ENCODE results near the gene UBE2Z.

UBE2Z gene

DNA sequence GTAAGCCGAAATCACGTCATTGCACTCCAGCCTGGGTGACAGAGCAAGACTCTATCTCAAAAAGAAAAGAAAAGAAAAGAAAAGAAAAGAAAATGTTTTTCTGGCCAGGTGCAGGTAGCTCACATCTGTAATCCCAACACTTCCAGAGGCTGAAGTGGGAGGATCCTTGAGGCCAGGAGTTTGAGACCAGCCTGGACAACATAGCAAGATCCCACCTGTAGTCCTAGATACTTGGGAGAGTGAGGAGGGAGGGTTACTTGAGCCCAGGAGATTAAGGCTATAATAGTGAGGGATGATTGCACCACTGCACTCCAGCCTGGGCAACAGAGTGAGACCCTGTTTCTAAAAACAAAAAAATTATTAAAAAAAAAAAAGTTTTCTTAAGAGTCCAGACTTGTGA, 18.1 kb upstream of the UBE2Z start:
- TF ChIP-seq, protein P1, sequence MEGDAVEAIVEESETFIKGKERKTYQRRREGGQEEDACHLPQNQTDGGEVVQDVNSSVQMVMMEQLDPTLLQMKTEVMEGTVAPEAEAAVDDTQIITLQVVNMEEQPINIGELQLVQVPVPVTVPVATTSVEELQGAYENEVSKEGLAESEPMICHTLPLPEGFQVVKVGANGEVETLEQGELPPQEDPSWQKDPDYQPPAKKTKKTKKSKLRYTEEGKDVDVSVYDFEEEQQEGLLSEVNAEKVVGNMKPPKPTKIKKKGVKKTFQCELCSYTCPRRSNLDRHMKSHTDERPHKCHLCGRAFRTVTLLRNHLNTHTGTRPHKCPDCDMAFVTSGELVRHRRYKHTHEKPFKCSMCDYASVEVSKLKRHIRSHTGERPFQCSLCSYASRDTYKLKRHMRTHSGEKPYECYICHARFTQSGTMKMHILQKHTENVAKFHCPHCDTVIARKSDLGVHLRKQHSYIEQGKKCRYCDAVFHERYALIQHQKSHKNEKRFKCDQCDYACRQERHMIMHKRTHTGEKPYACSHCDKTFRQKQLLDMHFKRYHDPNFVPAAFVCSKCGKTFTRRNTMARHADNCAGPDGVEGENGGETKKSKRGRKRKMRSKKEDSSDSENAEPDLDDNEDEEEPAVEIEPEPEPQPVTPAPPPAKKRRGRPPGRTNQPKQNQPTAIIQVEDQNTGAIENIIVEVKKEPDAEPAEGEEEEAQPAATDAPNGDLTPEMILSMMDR (IDR thresholded peaks at IDR 0.05; ENCODE audit: extremely low read depth, missing control alignments), result no peak
- no peak for DNase-seq (ENCODE audit: low spot score)

DNA sequence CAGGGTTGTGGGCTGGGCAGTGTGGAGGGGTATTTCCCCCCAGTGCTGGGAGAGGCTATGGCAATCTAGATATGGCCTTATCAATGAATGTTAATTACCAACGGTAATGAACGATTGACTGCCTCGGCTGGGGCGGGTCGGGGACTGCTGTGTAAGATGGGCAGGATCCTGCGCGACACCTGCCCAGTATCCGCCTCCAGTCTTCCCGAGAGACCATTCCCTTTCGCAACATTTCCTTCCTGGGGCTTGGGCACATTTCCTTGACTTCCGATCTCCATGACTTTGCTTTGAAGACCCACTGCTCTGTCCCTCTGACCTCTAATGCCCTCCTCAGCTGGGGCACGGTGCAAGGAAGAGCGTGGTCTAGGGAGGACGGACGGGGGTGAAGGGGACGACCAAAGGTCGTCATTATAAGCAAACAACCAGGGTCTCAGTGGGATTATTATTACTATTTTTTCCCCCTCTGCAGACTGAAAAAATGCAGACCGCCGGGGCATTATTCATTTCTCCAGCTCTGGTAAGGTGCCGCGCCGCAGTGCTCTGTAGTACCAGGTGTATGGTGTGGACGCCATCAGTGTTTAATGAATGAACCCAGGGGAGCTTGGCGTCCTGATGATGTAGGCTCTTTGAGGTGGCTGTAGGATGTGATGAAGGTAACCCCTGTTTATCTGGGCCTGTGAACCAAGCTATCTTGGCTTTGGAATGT, 15.1 kb upstream of the UBE2Z start:
- TF ChIP-seq, protein P1 (IDR thresholded peaks at IDR 0.05; ENCODE audit: extremely low read depth, missing control alignments), result no peak
- DNase-seq (ENCODE audit: low spot score), result no peak

GRCh38 chr17:48893646-48894508, 14.3 kb upstream of the UBE2Z start:
- DNase-seq (ENCODE audit: low spot score), result no peak
- TF ChIP-seq, protein P1 (IDR thresholded peaks at IDR 0.05; ENCODE audit: extremely low read depth, missing control alignments), result no peak

- DNase-seq (ENCODE audit: low spot score), result no peak
Measured at GRCh38 chr17:48894886-48895285, 13.3 kb upstream of the UBE2Z start.

GRCh38 chr17:48901241-48901640, 7.0 kb upstream of the UBE2Z start:
- TF ChIP-seq, protein P1 (IDR thresholded peaks at IDR 0.05; ENCODE audit: extremely low read depth, missing control alignments), result no peak
- DNase-seq (ENCODE audit: low spot score), result no peak

More at GRCh38 chr17:48894886-48895285, 13.3 kb upstream of the UBE2Z start:
- TF ChIP-seq, protein P1 (IDR thresholded peaks at IDR 0.05; ENCODE audit: extremely low read depth, missing control alignments), result no peak

DNA sequence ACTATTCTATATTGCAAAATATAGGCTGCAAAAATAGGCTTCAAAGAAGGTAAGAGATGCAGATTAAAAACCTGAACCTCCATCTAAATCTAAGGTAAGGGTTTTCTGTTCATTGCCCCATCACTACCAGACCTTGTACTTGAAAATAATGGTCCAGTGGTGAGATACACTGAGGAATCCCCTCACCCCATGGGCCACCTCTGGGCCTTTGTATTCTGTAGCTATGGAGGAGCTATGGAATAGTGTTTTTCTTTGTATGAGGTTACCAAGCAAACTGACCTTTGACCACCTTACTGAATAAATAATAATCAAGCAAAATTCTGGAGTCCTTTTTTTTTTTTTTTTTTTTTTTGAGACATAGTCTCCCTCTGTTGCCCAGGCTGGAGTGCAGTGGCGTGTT, 4.8 kb upstream of the UBE2Z start:
- TF ChIP-seq, protein P1 (IDR thresholded peaks at IDR 0.05; ENCODE audit: extremely low read depth, missing control alignments), result no peak

DNA sequence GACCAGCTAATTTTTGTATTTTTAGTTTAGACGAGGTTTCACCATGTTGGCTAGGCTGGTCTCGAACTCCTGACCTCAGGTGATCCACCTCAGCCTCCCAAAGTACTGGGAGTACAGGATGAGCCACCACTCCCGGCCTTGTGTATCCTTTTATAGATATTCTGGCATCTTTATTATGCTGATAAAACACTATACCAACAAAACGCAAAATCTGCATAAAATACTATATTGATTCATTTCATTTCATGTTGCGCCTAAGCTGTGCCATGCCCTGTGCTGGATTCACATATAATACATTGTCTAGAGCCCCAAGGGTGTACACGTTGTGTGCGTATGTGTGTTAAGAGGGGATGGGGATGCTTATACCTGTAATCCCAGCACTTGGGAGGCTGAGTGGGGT, 3.8 kb upstream of the UBE2Z start:
- TF ChIP-seq, protein P1 (IDR thresholded peaks at IDR 0.05; ENCODE audit: extremely low read depth, missing control alignments), result no peak

More for the DNA sequence above, 4.8 kb upstream of the UBE2Z start:
- no peak for DNase-seq (ENCODE audit: low spot score)

More for the DNA sequence above, 3.8 kb upstream of the UBE2Z start:
- DNase-seq (ENCODE audit: low spot score), result no peak
